ENCODE data around the gene NUAK1.
A peak's percentile ranks its signal among the peaks of the same experiment; 100 is the strongest.
"Not testable (repeated sequence)": the region's sequence is repeated elsewhere in the genome, so short reads cannot be mapped to it uniquely, and the experiment has no call there.

Gene NUAK1

DNA sequence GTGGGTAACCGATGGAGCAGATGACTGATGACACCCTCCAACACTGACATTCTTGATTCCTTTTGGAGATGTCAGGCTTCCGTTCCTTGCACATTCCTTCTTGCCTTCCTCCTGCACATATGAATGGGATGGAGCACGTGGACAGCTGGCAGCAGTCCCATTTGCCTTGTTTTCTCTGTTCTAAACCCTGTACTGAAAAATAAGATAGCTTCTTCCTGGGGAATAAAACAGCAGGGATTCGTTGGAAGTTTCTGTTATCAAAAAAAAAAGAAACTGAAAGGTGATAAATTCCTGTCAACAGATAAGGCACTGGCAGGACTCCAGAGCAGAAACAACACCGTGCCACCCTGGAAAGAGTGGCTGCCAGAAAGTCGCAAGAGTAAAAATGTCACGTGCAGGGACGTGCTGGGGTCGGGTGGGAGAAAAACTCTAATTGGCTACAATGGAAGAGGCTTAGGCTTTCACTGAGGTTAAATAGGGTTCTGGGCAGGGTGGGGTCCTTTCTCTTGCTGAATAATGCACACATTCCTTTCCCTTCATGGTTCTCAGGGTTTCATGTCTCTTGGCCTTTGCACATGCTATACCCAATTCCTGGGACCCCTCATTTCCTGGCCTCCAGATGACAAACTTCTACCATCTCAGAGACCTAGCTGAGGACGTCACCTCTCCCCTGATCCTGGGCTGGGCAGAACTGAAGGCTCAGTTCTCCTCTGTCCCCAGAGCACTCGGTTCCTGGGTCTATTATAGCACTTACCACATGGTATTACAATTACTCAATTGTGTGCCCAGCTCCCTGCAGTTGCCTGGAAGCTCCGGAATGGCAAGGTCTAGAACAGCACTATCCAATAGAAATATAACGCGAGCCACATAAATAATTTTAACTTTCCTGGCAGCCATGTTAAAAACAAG lies 7.0 kb upstream of the NUAK1 start:
- ChIA-PET CTCF (interaction anchor here (0.8 to 2.0 kb wide), 9 partner anchors 9 to 725 kb away, joined by 3 to 6 read pairs (median 3); no protein-coding TSS in a partner anchor), POLR2A (no interaction called here)
- H3K4me3 ChIP-seq (ENCODE audit: low read depth, low read length), result no peak overlapping the region
- DNase-seq (ENCODE audit: low read depth, low spot score), result no peak
- TF ChIP-seq, protein P1, sequence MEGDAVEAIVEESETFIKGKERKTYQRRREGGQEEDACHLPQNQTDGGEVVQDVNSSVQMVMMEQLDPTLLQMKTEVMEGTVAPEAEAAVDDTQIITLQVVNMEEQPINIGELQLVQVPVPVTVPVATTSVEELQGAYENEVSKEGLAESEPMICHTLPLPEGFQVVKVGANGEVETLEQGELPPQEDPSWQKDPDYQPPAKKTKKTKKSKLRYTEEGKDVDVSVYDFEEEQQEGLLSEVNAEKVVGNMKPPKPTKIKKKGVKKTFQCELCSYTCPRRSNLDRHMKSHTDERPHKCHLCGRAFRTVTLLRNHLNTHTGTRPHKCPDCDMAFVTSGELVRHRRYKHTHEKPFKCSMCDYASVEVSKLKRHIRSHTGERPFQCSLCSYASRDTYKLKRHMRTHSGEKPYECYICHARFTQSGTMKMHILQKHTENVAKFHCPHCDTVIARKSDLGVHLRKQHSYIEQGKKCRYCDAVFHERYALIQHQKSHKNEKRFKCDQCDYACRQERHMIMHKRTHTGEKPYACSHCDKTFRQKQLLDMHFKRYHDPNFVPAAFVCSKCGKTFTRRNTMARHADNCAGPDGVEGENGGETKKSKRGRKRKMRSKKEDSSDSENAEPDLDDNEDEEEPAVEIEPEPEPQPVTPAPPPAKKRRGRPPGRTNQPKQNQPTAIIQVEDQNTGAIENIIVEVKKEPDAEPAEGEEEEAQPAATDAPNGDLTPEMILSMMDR (IDR thresholded peaks at IDR 0.05; ENCODE audit: insufficient read depth, low read length, missing control alignments), result no peak

DNA sequence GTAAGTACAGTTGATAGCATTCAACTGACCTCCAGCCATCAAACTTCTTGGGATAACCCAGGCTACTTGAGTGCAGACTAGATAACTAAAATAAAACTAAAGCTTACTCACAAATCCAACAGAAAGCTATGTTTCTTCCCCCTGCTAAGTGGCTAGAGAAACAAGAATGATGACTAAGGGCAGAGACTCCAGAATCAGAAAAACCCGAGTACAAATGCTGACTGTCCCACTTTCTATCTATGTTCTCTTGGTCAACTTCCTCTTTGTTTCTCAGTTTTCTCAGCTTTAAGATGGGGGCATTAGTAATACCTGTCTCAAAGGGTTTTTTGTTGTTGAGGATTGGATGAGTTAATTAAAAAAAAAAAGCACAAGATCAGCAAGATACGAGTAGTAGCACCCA lies 6.1 kb upstream of the NUAK1 start:
- POLR2A ChIA-PET, result interaction anchor here (0.9 to 1.5 kb wide), 2 partner anchors 9 to 49 kb away, joined by 3 to 4 read pairs; no protein-coding TSS in a partner anchor
- TF ChIP-seq, protein P1 (IDR thresholded peaks at IDR 0.05; ENCODE audit: insufficient read depth, low read length, missing control alignments), result no peak
- no peak for DNase-seq (ENCODE audit: low read depth, low spot score)
- CTCF ChIA-PET, result interaction anchor here (1.0 to 2.0 kb wide), 5 partner anchors 10 to 439 kb away, joined by 3 to 6 read pairs (median 3); no protein-coding TSS in a partner anchor
- no peak overlapping the region for H3K4me3 ChIP-seq (ENCODE audit: low read depth, low read length)

DNA sequence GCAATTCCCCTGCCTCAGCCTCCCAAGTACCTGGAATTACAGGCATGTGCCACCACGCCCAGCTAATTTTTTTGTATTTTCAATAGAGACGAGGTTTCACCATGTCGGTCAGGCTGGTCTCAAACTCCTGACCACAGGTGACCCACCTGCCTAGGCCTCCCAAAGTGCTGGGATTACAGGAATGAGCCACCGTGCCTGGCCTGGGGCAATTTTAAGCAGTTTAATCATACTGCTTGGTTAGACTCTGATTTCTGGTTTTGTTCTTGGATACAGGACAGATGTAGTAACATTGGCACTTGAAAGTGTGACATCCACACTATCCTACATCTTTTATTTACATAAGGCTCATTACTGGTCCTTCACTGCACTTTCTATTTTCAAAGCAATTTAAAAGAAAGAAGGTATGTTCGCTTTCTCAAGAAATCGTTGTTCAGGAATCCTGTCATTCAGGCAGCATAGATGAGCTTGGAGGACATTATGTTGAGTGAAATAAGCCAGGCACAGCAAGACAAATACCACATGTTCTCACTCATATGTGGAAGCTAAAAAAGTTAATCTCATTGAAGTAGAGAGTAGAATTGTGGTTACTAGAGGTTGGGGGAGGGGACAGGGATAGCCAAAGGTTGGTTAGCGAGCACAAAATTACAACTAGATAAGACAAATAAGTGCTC lies 4.0 kb upstream of the NUAK1 start:
- DNase-seq (ENCODE audit: low read depth, low spot score), result no peak
- ChIA-PET POLR2A (no interaction called here), CTCF (interaction anchor here (1.1 to 3.9 kb wide), 4 partner anchors 9 to 722 kb away, joined by 3 to 13 read pairs (median 6); no protein-coding TSS in a partner anchor)
- H3K4me3 ChIP-seq (ENCODE audit: low read depth, low read length), result no peak overlapping the region
- TF ChIP-seq, protein P1 (IDR thresholded peaks at IDR 0.05; ENCODE audit: insufficient read depth, low read length, missing control alignments), result no peak

DNA sequence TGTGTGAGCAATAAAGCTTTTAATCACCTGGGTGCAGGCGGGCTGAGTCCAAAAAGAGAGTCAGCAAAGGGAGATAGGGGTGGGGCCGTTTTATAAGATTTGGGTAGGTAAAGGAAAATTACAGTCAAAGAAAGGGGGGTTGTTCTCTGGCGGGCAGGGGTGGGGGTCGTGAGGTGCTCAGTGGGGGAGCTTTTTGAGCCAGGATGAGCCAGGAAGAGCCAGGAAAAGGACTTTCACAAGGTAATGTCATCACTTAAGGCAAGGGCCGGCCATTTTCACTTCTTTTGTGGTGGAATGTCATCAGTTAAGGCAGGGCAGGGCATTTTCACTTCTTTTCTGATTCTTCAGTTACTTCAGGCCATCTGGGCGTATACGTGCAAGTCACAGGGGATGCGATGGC lies 3.2 kb upstream of the NUAK1 start:
- ChIA-PET CTCF (interaction anchor here (2.4 to 6.7 kb wide), 3 partner anchors 8 to 721 kb away, joined by 8 to 36 read pairs (median 13); no protein-coding TSS in a partner anchor), POLR2A (interaction anchor here (0.7 kb wide), 1 partner anchor 28 kb away, joined by 3 read pairs; no protein-coding TSS in a partner anchor)
- not testable (repeated sequence) for H3K4me3 ChIP-seq (ENCODE audit: low read depth, low read length); DNase-seq (ENCODE audit: low read depth, low spot score)

DNA sequence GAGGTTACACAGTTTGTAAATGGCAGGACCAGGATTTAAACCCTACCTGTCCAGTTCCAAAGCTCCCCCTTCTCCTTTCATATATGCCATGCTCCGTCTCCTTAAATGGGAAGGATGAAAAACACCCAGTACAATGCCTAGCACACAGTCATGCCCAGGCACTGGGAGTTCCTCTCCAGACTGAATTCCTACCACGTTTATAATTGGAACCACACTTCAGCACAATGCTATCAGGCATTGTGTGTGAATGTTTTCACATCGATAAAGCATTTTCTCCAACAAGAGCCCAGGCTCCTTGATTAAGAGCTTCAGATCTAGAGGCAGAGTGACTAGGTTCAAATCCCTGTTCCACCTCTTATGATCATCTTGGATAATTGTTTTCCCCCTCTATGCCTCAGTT lies 2.7 kb upstream of the NUAK1 start:
- TF ChIP-seq, protein P1 (IDR thresholded peaks at IDR 0.05; ENCODE audit: insufficient read depth, low read length, missing control alignments), result no peak
- no peak for DNase-seq (ENCODE audit: low read depth, low spot score)
- CTCF ChIA-PET, result interaction anchor here (2.4 to 6.7 kb wide), 3 partner anchors 8 to 721 kb away, joined by 8 to 36 read pairs (median 13); no protein-coding TSS in a partner anchor
- H3K4me3 ChIP-seq (ENCODE audit: low read depth, low read length), result peak overlapping the region; percentile 15; the same call in 1 of the 2 replicates
- POLR2A ChIA-PET, result interaction anchor here (0.7 kb wide), 1 partner anchor 29 kb away, joined by 3 read pairs; no protein-coding TSS in a partner anchor

DNA sequence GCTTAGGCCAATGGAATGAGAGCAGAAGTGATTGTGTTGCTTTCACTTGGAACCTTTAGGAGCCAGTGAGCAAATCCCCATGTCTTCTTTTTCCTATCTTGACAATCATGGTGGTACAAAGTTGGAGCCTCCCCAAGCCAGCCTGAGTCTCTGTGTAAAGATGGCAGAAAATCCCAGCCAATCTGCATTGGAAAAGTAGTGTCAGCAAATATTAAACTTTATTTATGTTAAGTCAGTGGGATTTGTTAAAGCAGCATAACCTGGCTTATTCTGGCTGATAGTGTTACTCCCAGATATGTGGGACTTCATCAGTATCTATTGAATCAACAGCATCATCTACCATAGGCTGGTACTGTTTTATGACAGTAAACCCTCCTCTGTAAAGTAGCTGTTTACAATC lies 2.2 kb upstream of the NUAK1 start:
- no peak for DNase-seq (ENCODE audit: low read depth, low spot score)
- ChIA-PET CTCF (interaction anchor here (2.4 to 6.7 kb wide), 3 partner anchors 9 to 720 kb away, joined by 8 to 36 read pairs (median 13); no protein-coding TSS in a partner anchor), POLR2A (no interaction called here)
- TF ChIP-seq, protein P1 (IDR thresholded peaks at IDR 0.05; ENCODE audit: insufficient read depth, low read length, missing control alignments), result no peak
- H3K4me3 ChIP-seq (ENCODE audit: low read depth, low read length), result peak overlapping the region; percentile 89

Measured in AG04449 (cell line).